Keratinocyte (primary cell): Measurements from ENCODE around the gene CACNG4. TPM values are rescaled to one million over a fixed set of nuclear protein-coding genes. Genes with fewer than 3 reads are reported as not detected.

ENCODE experiments used
- DNase-seq: peaks from one replicate; pipeline ENCODE4 v3.0.0-alpha.2; 2011; ENCODE audit warnings: low read depth, missing footprints, low spot score
- FAIRE-seq: peaks from 2 replicates; lab custom pipeline; 2011; peaks lifted over from hg19 to GRCh38; lab: Jason Lieb, UNC
- H2AFZ ChIP-seq: 2 replicates; pipeline ENCODE4 v1.6.0; 2012; ENCODE audit warnings: low read length, control low read depth, inconsistent platforms; ENCODE audit not compliant: control insufficient read depth
- H3K27ac ChIP-seq: 2 replicates; pipeline ENCODE4 v1.5.1; 2011; ENCODE audit warnings: low read length; ENCODE audit not compliant: control insufficient read depth, insufficient read depth
- H3K27me3 ChIP-seq: 3 replicates; pipeline ENCODE4 v1.6.0; 2011; ENCODE audit warnings: low read length; ENCODE audit not compliant: control insufficient read depth, insufficient read depth; ENCODE audit errors: extremely low read depth
- H3K36me3 ChIP-seq, 2 experiments: 2 replicates in 1 of 2; 3 replicates in 1 of 2; pipeline ENCODE4 v1.5.1; 2011; ENCODE audit warnings: low read length in 2 of 2, mild to moderate bottlenecking in 1 of 2; ENCODE audit not compliant: control insufficient read depth in 2 of 2, insufficient read depth in 2 of 2; ENCODE audit errors: extremely low read depth in 1 of 2
- H3K4me1 ChIP-seq: 3 replicates; pipeline ENCODE4 v1.5.1; 2011; ENCODE audit warnings: low read length; ENCODE audit not compliant: control insufficient read depth, insufficient read depth; ENCODE audit errors: extremely low read depth
- H3K4me2 ChIP-seq: 3 replicates; pipeline ENCODE4 v1.6.0; 2011; ENCODE audit warnings: low read depth, low read length; ENCODE audit not compliant: control insufficient read depth, insufficient read depth; ENCODE audit errors: extremely low read depth
- H3K4me3 ChIP-seq, 3 experiments: fragments of 200-600 bp in 1 of 3; sonication (generic) in 1 of 3; 2 replicates in 2 of 3; 3 replicates in 1 of 3; pipeline ENCODE4 v1.5.1; 2011 to 2016; ENCODE audit warnings: low read length in 3 of 3, mild to moderate bottlenecking in 3 of 3, control low read depth in 2 of 3, inconsistent platforms in 1 of 3, low read depth in 1 of 3, mixed read lengths in 1 of 3, mixed run types in 1 of 3, moderate library complexity in 1 of 3; ENCODE audit not compliant: control insufficient read depth in 2 of 3, insufficient read depth in 2 of 3; ENCODE audit errors: extremely low read depth in 1 of 3
- H3K79me2 ChIP-seq: 2 replicates; pipeline ENCODE4 v1.6.0; 2012; ENCODE audit warnings: low read length; ENCODE audit not compliant: control insufficient read depth, insufficient read depth
- H3K9ac ChIP-seq: 3 replicates; pipeline ENCODE4 v1.6.0; 2011; ENCODE audit warnings: low read length; ENCODE audit not compliant: control insufficient read depth, insufficient read depth; ENCODE audit errors: extremely low read depth
- H3K9me1 ChIP-seq: 3 replicates; pipeline ENCODE4 v1.6.0; 2011; ENCODE audit warnings: low read length; ENCODE audit not compliant: control insufficient read depth, insufficient read depth; ENCODE audit errors: extremely low read depth
- H3K9me3 ChIP-seq: 2 replicates; pipeline ENCODE4 v1.5.1; 2012; ENCODE audit warnings: low read depth, low read length; ENCODE audit not compliant: control insufficient read depth
- H4K20me1 ChIP-seq: 3 replicates; pipeline ENCODE4 v1.6.0; 2011; ENCODE audit warnings: low read length; ENCODE audit not compliant: control insufficient read depth, insufficient read depth; ENCODE audit errors: extremely low read depth
- EZH2 ChIP-seq: IDR thresholded peaks from one replicate; pipeline ENCODE4 v1.6.1; 2012; ENCODE audit warnings: inconsistent platforms, mild to moderate bottlenecking, low read length, moderate library complexity
- dilution Hi-C: fragments of 300-500 bp; cut with MboI; formaldehyde crosslinking; loops from one replicate; pipeline ENCODE4 v1.7.0; 2020; ENCODE audit warnings: low sequenced_read_pairs; ENCODE audit not compliant: extremely low pct_ligation_motif_present
- polyA plus RNA-seq, 5 experiments: library from polyadenylated mRNA; depleted of rRNA in 3 of 5; stranded (reverse) in 3 of 5; stranded (forward) in 1 of 5; unstranded in 1 of 5; fragments of >200 nt; gene quantifications; 1 replicate in 1 of 5; 2 replicates in 3 of 5; 3 replicates in 1 of 5; pipeline versions ENCODE4 v1.2.1 to v1.2.3, GENCODE V29; 2011 to 2012; ENCODE audit warnings: missing spikeins in 2 of 5, low read depth in 1 of 5, low replicate concordance in 1 of 5
- TF ChIP-seq, protein P1 (sequence below), 3 experiments: IDR thresholded peaks in 1 of 3; conservative IDR thresholded peaks in 1 of 3; optimal IDR thresholded peaks in 1 of 3; 2 replicates in 2 of 3; 3 replicates in 1 of 3; pipeline versions ENCODE3 to v1.5.1; 2011; ENCODE audit warnings: low read length in 3 of 3, mild to moderate bottlenecking in 3 of 3, moderate library complexity in 2 of 3, control low read depth in 1 of 3, inconsistent platforms in 1 of 3; ENCODE audit not compliant: insufficient read depth in 2 of 3; ENCODE audit errors: extremely low read depth in 1 of 3

CACNG4 gene
- polyA plus RNA-seq, 1 donor (not counting 4 experiments of a cell fraction or from before 2014, with no cell fraction given) = not detected

DNA sequence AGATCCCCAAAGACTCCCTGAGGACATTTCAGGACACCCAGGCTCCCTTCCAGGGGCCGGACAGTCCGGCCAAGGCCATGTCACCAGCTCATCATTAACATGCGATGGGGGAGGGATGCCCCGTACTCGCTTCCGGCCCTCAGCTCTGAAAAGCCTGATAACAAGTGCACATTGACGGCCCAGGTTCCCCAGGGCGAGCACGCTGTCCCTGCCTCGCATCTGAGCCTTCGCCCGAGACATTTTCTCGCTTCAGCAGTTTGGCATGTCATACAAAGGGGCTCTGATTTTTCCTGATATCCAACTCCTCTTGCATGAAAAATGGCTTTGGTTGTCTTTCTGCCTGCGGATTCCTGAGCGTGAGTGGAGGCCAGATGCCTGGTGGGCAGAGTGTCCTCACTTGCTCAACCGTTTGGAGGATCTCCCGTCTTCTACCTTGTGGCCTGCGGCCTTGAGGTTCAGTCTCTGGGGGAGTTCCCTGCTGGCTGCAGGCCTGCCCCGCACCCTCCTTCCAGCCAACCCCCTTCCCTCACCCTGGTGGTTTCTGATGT, 14.1 kb downstream of the CACNG4 start:
- Histone ChIP-seq H2AFZ (no peak overlapping the region), H3K79me2 (no peaks in the 10 kb centered on the region), H3K27me3 (peaks cover 19% of the 10 kb centered on the region), H3K4me1 (peaks cover 4% of the 10 kb centered on the region), H4K20me1 (no peaks in the 10 kb centered on the region), H3K9ac (no peak overlapping the region), H3K4me2 (no peak overlapping the region), H3K27ac (no peak overlapping the region), H3K9me1 (no peaks in the 10 kb centered on the region), H3K4me3 (no peak overlapping the region), H3K36me3 (no peaks in the 10 kb centered on the region), H3K9me3 (no peaks in the 10 kb centered on the region)
- FAIRE-seq = no peak
- TF ChIP-seq, protein P1, sequence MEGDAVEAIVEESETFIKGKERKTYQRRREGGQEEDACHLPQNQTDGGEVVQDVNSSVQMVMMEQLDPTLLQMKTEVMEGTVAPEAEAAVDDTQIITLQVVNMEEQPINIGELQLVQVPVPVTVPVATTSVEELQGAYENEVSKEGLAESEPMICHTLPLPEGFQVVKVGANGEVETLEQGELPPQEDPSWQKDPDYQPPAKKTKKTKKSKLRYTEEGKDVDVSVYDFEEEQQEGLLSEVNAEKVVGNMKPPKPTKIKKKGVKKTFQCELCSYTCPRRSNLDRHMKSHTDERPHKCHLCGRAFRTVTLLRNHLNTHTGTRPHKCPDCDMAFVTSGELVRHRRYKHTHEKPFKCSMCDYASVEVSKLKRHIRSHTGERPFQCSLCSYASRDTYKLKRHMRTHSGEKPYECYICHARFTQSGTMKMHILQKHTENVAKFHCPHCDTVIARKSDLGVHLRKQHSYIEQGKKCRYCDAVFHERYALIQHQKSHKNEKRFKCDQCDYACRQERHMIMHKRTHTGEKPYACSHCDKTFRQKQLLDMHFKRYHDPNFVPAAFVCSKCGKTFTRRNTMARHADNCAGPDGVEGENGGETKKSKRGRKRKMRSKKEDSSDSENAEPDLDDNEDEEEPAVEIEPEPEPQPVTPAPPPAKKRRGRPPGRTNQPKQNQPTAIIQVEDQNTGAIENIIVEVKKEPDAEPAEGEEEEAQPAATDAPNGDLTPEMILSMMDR (optimal IDR thresholded peaks at IDR 0.05 in 1 of 3, IDR thresholded peaks at IDR 0.05 in 1 of 3, conservative IDR thresholded peaks at IDR 0.05 in 1 of 3; ENCODE audit: extremely low read depth in 1 of 3, insufficient read depth in 2 of 3, low read length in 3 of 3) = no peak
- no peak for TF ChIP-seq EZH2
- dilution Hi-C loops = no loop called here
- no peak for DNase-seq

- peaks cover 22% of the 10 kb centered on the region for H3K27me3 ChIP-seq
- dilution Hi-C loops = no loop called here
- DNase-seq = no peak
- no peaks in the 10 kb centered on the region for H3K36me3 ChIP-seq
- no peaks in the 10 kb centered on the region for H3K79me2 ChIP-seq
- no peak overlapping the region for H2AFZ ChIP-seq
- peaks cover 4% of the 10 kb centered on the region for H3K4me1 ChIP-seq
- TF ChIP-seq, protein P1 (optimal IDR thresholded peaks at IDR 0.05 in 1 of 3, IDR thresholded peaks at IDR 0.05 in 1 of 3, conservative IDR thresholded peaks at IDR 0.05 in 1 of 3; ENCODE audit: extremely low read depth in 1 of 3, insufficient read depth in 2 of 3, low read length in 3 of 3) = no peak
- TF ChIP-seq EZH2 = no peak
- no peak for FAIRE-seq
- no peak overlapping the region for H3K27ac ChIP-seq
- no peak overlapping the region for H3K4me3 ChIP-seq
- H3K9me1 ChIP-seq = no peaks in the 10 kb centered on the region
- H3K4me2 ChIP-seq = no peak overlapping the region
- H3K9ac ChIP-seq = no peak overlapping the region
- H3K9me3 ChIP-seq = no peaks in the 10 kb centered on the region
- no peaks in the 10 kb centered on the region for H4K20me1 ChIP-seq
Observed at GRCh38 chr17:66980896-66981295, 16.4 kb downstream of the CACNG4 start.
